Lower leg skin (tissue), 4 donors: ENCODE results near the gene MRPL43. TPM values are rescaled to one million over a fixed set of nuclear protein-coding genes. Genes with fewer than 3 reads are reported as not detected.

Source experiments
- DNase-seq, 2 donors: peaks; one replicate each; pipeline ENCODE4 v3.0.0-alpha.2; 2019; ENCODE audit warnings: low spot score in 2 of 2
- H3K4me3 ChIP-seq: fragments of 200-600 bp; sonication (generic); 2 replicates; pipeline ENCODE4 v1.5.1; 2017; ENCODE audit warnings: mild to moderate bottlenecking, low read depth; ENCODE audit not compliant: poor library complexity, severe bottlenecking
- CTCF ChIP-seq, 3 donors: fragments of 450-650 bp; IDR thresholded peaks; one replicate each; pipeline ENCODE4 v1.5.1; 2016; ENCODE audit warnings: antibody characterized with exemption in 3 of 3, mild to moderate bottlenecking in 3 of 3, moderate library complexity in 2 of 3
- POLR2A ChIP-seq, 2 donors: fragments of 450-650 bp; IDR thresholded peaks; one replicate each; pipeline ENCODE4 v1.6.1; 2016 to 2017; ENCODE audit warnings: antibody characterized with exemption in 2 of 2, mild to moderate bottlenecking in 1 of 2, moderate library complexity in 1 of 2
- WGBS, 2 donors: methylation state at CpG; one replicate each; pipeline ENCODE4 v1.1.5; 2018; 5-methylcytosine and 5-hydroxymethylcytosine counted together
- intact Hi-C: fragments of 100-400 bp; cut with DNase I; formaldehyde crosslinking; loops from one replicate; pipeline ENCODE4 v1.15.0; 2023; ENCODE audit warnings: low total_unique reads
- total RNA-seq, 4 donors: library from RNA; depleted of rRNA; stranded (reverse); fragments of >200 nt; gene quantifications; one replicate each; pipeline ENCODE4 v1.1.0, GENCODE V29; 2016

Gene MRPL43
- total RNA-seq, 4 donors from 2014 or later = 82.2 to 132 (median 100) TPM

DNA sequence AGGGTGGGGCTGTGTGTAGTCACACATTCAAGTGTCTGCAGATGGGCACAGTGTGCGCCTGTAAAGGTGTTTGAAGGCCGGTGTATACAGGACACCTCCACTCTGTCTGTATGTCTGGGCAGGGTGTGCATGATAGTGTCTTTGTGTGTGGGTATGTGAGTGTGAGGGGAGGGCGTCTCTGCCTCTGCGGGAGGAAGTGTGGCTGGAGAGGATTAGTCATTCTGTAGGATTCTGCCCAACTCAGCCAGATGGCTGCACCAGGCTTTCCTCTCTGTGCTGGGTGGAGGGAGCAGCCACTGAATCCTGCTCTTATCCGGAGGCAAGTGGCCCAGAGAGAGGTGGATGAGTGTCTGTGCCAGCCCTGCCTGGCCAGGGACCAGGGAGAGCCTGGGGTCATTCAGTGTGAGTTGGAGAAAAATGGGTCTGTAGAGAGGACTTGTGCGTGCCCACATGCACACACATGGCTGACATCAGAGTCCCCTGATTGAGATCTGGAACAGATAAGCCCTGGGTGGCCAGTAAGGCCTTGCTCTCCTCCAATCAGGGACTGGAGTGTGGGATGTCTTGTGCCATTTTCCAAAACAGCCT is 45.4 kb upstream of the MRPL43 start:
- WGBS, 2 donors = 2 to 3% methylated on average over 6 of the region's 6 CpGs
- TF ChIP-seq POLR2A (IDR thresholded peaks at IDR 0.05) (no peak), CTCF (IDR thresholded peaks at IDR 0.05) (no peak)
- intact Hi-C loops = no loop called here
- H3K4me3 ChIP-seq = peak overlapping the region; percentile 81
- peak; percentile 74 to 94 for DNase-seq

DNA sequence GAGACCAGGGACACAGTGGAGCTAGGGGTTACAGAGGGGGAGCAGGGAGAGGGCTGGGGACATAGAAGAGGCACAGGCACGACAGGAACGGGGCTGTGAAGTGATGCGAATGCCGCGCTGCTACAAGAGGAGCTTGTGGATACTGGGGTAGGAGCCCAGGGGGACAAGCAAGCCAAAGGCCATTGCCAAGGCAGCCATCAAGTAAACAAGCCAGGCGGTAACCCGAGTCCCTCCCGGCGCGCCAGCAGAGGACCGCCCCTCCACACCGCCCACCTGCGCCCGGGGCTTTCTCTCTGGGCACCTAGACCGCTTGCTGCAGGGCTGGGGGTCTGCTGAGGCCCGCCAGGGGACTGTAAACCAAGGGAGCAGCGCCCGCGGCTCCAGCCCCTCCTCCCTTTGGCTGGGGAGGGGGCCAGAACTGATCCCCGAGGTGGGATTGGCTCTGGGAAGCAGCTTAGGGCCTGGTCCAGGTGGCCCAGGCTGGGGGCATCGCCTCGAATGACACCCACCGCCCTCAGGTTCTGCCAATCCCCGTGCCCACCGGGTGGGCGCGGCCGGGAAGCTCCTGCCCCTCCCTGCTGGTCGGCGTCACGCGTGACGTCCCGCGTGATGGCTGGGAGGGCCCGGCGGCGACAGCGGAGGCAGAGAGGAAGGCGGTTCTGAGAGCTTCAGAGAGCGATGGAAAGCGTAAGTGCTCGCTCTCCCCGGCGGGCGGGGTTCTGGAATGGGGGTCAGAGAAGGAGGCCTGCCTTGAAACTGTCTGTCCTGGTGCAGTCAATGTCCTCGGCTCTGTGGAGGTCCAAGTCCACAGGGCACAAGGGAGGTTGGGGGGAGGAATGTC is 44.7 kb upstream of the MRPL43 start:
- 0% methylated on average over 40 to 42 of the region's 47 CpGs for WGBS, 2 donors
- peak; percentile 86 to 97 for DNase-seq
- peak overlapping the region; percentile 81 for H3K4me3 ChIP-seq
- peak in 1 of 2 donors; percentile 1 for TF ChIP-seq POLR2A (IDR thresholded peaks at IDR 0.05)
- no peak for TF ChIP-seq CTCF (IDR thresholded peaks at IDR 0.05)
- intact Hi-C loops = no loop called here

DNA sequence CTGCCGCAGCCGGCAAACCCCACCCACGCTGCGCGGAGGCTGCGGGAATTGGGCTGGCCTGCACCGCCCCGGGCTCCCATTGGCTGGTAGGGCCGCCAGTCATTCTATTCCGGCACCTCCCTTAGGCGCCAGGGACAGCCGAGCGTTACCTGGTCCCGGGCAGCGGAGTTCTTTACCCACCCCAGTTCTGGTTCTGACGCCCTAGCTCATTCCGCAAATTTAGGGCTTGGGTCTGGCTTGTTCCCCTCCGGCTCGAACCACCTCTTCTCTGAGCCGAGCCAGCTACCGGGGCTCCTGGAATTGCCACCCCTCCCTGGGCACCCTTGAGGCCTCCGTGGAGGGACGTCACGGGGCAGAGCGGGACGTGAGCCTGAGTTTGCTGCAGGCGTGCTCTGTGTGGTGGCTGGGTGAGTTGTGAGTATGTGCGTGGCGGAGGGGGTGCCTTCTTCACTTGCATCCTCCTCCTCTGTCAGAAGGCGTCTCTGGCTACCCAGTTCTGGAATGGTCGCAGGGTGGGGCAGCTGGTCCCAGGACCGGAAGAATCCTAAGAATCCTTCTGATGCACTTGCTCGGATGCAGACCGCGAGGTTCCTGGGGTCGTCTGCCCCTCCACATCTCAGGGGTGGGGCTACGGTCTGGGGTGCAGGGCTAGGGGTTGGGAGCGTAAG is 44.0 kb upstream of the MRPL43 start, which contains the start of the genes PDZD7 and SFXN3:
Gene PDZD7, minus strand, starts transcription at position 2 of the 668 bp plus-strand sequence. CDS start 910 bp downstream, outside the sequence.
Gene SFXN3, plus strand, starts transcription at position 107 of the 668 bp plus-strand sequence. CDS start 3,461 bp downstream, outside the sequence.
- WGBS, 2 donors = 0 to 1% methylated on average over 31 to 38 of the region's 38 CpGs
- no peak for TF ChIP-seq POLR2A (IDR thresholded peaks at IDR 0.05)
- no peak for TF ChIP-seq CTCF (IDR thresholded peaks at IDR 0.05)
- peak within 1 kb of the TSS; percentile 81 for H3K4me3 ChIP-seq
- intact Hi-C loops = no loop called here
- DNase-seq = peak; percentile 94 to 99

DNA sequence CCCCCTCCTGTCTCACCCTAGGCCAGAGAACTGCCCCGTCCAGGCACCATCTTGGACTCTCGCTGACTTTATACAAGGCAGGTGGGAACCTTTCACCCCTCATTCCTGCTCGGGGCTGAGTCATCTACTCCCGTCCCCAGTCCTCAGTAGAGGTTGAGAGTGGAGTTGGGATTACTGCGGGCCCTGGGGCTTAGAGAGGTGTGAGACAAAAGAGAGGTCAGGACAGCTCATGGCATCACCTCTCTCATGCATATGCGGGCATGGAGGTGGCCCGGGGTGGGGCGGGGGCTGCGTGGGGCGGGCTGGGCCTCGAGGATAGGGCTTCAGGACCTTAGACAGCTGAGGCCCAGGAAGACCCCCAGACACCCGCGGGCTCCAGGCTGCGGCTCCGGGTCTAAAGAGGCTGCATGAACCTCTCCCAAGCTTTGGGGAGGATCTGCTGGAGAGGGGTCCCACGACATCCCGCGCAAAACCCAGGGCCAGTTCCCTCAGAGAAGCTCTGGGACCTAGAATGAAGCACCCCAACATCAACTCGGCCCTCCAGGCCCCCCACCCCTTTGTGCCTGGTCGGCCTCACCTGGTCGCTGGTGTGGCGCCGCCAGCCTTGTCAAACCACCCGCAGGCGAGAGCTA is 43.3 kb upstream of the MRPL43 start:
- 9 to 15% methylated on average over 10 to 18 of the region's 25 CpGs for WGBS, 2 donors
- DNase-seq = peak in 1 of 2 donors; percentile 86
- TF ChIP-seq POLR2A (IDR thresholded peaks at IDR 0.05) = no peak
- no peak for TF ChIP-seq CTCF (IDR thresholded peaks at IDR 0.05)
- intact Hi-C loops = no loop called here
- no peak overlapping the region for H3K4me3 ChIP-seq

- no peak overlapping the region for H3K4me3 ChIP-seq
- no peak for DNase-seq
- intact Hi-C loops = no loop called here
- WGBS, 2 donors = 68 to 71% methylated on average over 21 to 27 of the region's 27 CpGs
- TF ChIP-seq CTCF (IDR thresholded peaks at IDR 0.05) = no peak
- TF ChIP-seq POLR2A (IDR thresholded peaks at IDR 0.05) = no peak
Observed at GRCh38 chr10:101029520-101030295, 42.4 kb upstream of the MRPL43 start.
